Fibroblast of lung (primary cell): ENCODE results near the gene BAIAP2.

Experiments used
- EZH2 ChIP-seq: IDR thresholded peaks from 2 replicates; pipeline ENCODE4 v1.5.1; 2012; ENCODE audit warnings: low read length, control low read depth, mild to moderate bottlenecking; ENCODE audit errors: missing control alignments
- TF ChIP-seq, protein P1 (sequence below), 2 donors: IDR thresholded peaks in 1 of 2; conservative IDR thresholded peaks in 1 of 2; 1 replicate in 1 of 2; 2 replicates in 1 of 2; pipeline ENCODE4 v1.5.1; 2011 to 2012; ENCODE audit warnings: low read length in 2 of 2, control low read depth in 1 of 2, inconsistent platforms in 1 of 2, low read depth in 1 of 2, mild to moderate bottlenecking in 1 of 2

DNA sequence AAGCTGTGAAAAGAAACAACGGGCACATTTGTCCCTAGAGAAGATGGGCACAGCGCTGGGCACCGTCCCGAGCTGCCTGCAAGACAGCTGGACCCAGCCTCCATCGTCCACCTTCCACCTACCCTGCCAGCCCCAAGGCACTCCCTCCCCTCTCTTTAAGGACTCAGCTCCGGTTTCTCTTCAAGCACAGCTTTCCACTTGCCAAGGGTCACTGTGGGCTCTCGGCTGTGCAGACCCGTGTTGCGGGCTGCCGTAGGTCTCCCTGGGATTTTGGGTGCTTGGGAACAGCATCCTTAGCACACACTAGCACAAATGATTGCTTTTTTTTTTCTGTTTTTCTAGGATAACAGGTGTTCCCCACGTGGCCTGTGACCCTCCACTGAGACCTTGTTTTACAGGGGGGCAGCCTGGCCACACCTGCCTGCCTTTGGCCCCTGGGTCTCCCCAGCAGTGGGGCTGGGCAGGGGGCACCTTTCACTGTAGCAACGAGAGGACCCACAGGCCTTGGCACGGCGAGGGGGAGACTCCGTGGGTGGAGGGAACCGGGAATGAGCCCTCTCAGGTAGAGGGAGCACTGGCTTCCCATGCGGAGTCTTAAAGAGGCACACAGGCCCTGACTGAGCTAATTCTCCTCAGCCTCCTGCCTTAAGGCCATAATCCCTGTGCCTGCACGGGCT, 41.9 kb upstream of the BAIAP2 start:
- TF ChIP-seq, protein P1, sequence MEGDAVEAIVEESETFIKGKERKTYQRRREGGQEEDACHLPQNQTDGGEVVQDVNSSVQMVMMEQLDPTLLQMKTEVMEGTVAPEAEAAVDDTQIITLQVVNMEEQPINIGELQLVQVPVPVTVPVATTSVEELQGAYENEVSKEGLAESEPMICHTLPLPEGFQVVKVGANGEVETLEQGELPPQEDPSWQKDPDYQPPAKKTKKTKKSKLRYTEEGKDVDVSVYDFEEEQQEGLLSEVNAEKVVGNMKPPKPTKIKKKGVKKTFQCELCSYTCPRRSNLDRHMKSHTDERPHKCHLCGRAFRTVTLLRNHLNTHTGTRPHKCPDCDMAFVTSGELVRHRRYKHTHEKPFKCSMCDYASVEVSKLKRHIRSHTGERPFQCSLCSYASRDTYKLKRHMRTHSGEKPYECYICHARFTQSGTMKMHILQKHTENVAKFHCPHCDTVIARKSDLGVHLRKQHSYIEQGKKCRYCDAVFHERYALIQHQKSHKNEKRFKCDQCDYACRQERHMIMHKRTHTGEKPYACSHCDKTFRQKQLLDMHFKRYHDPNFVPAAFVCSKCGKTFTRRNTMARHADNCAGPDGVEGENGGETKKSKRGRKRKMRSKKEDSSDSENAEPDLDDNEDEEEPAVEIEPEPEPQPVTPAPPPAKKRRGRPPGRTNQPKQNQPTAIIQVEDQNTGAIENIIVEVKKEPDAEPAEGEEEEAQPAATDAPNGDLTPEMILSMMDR (conservative IDR thresholded peaks at IDR 0.05 in 1 of 2, IDR thresholded peaks at IDR 0.05 in 1 of 2; ENCODE audit: low read depth in 1 of 2, low read length in 2 of 2) = no peak
- TF ChIP-seq EZH2 = no peak
